Activated CD4-positive, alpha-beta T cell treated with anti-CD3 and anti-CD28 coated beads for 36 hours (primary cell): Measurements from ENCODE around the gene BTRC. TPM values are rescaled to one million over a fixed set of nuclear protein-coding genes. Genes with fewer than 3 reads are reported as not detected.

Experiments used
- ATAC-seq: fragments of 200-7000 bp; cut with Tn5 transposase; one replicate; pipeline ENCODE4 v1.10.0; 2021; ENCODE audit warnings: mild to moderate bottlenecking, moderate library complexity
- CTCF ChIA-PET: fragments of 350-600 bp; sonication (Branson Sonifier 250); formaldehyde crosslinking; loops from one replicate; lab custom pipeline; 2021; ENCODE audit warnings: antibody characterized with exemption; lab: Charles Lee
- POLR2A ChIA-PET: fragments of 350-600 bp; sonication (Branson Sonifier 250); formaldehyde crosslinking; loops from one replicate; lab custom pipeline; 2021; ENCODE audit warnings: antibody characterized with exemption, inconsistent platforms; lab: Charles Lee
- DNase-seq: peaks from one replicate; pipeline ENCODE4 v3.0.0-alpha.2; 2020
- H3K27ac Mint-ChIP-seq: one replicate; pipeline ENCODE4 v1.8.0; 2021; ENCODE audit warnings: mixed read lengths
- H3K27me3 Mint-ChIP-seq: one replicate; pipeline ENCODE4 v1.8.0; 2021; ENCODE audit warnings: mixed read lengths
- H3K36me3 Mint-ChIP-seq: one replicate; pipeline ENCODE4 v1.8.0; 2021; ENCODE audit warnings: low read depth, mixed read lengths
- H3K4me1 Mint-ChIP-seq: one replicate; pipeline ENCODE4 v1.8.0; 2021; ENCODE audit warnings: mixed read lengths
- H3K4me3 Mint-ChIP-seq: one replicate; pipeline ENCODE4 v1.8.0; 2021; ENCODE audit warnings: mild to moderate bottlenecking, moderate library complexity, mixed read lengths
- H3K9me3 Mint-ChIP-seq: one replicate; pipeline ENCODE4 v1.8.0; 2021; ENCODE audit warnings: low read depth, mixed read lengths
- intact Hi-C, 2 experiments: fragments of 100-400 bp; cut with DNase I in 1 of 2; cut with micrococcal nuclease in 1 of 2; formaldehyde crosslinking; loops; one replicate each; pipeline versions ENCODE4 v1.14.2 to v1.15.1; 2022 to 2024; cut with DNase I, micrococcal nuclease
- total RNA-seq, 2 experiments: library from RNA; stranded (reverse); gene quantifications; one replicate each; pipeline ENCODE4 v1.2.3, GENCODE V29; 2021

Gene BTRC
- total RNA-seq, 2 experiments from 2014 or later = 15.5 to 18.7 TPM

GRCh38 chr10:101482568-101482967 lies 128.6 kb downstream of the BTRC start:
- no peaks in the 10 kb centered on the region for H3K27me3 Mint-ChIP-seq
- POLR2A ChIA-PET = no interaction called here
- intact Hi-C loops = no loop called here

GRCh38 chr10:101484175-101484745 lies 130.3 kb downstream of the BTRC start:
- no peak for DNase-seq
- Mint-ChIP-seq H3K4me3 (no peak overlapping the region), H3K36me3 (peaks cover 18% of the 10 kb centered on the region), H3K4me1 (no peaks in the 10 kb centered on the region), H3K9me3 (no peaks in the 10 kb centered on the region), H3K27ac (no peak overlapping the region), H3K27me3 (no peaks in the 10 kb centered on the region)
- ATAC-seq = no peak
- intact Hi-C loops = no loop called here
- POLR2A ChIA-PET = no interaction called here
- CTCF ChIA-PET = interaction anchor here (1.3 kb wide), 1 partner anchor 11 kb away, joined by 3 read pairs; no protein-coding TSS in a partner anchor

More at GRCh38 chr10:101482568-101482967, 128.6 kb downstream of the BTRC start:
- ATAC-seq (no peak), DNase-seq (no peak)
- CTCF ChIA-PET = interaction anchor here (0.6 kb wide), 1 partner anchor 129 kb away, joined by 3 read pairs; no protein-coding TSS in a partner anchor
- peaks cover 18% of the 10 kb centered on the region for H3K36me3 Mint-ChIP-seq
- no peak overlapping the region for H3K4me3 Mint-ChIP-seq
- no peaks in the 10 kb centered on the region for H3K9me3 Mint-ChIP-seq
- no peak overlapping the region for H3K27ac Mint-ChIP-seq
- no peaks in the 10 kb centered on the region for H3K4me1 Mint-ChIP-seq

- Mint-ChIP-seq H3K27ac (no peak overlapping the region), H3K36me3 (peaks cover 13% of the 10 kb centered on the region), H3K27me3 (no peaks in the 10 kb centered on the region), H3K9me3 (no peaks in the 10 kb centered on the region), H3K4me1 (no peaks in the 10 kb centered on the region), H3K4me3 (no peak overlapping the region)
- intact Hi-C loops = no loop called here
- DNase-seq (no peak), ATAC-seq (no peak)
- POLR2A ChIA-PET = no interaction called here
- CTCF ChIA-PET = interaction anchor here (0.7 to 1.4 kb wide), 2 partner anchors 18 to 682 kb away, joined by 3 to 7 read pairs; no protein-coding TSS in a partner anchor
Observed at GRCh38 chr10:101485207-101485606, 131.2 kb downstream of the BTRC start.

- Mint-ChIP-seq H3K36me3 (peaks cover 13% of the 10 kb centered on the region), H3K9me3 (no peaks in the 10 kb centered on the region), H3K4me1 (peaks cover 2% of the 10 kb centered on the region), H3K27ac (no peak overlapping the region), H3K4me3 (no peak overlapping the region), H3K27me3 (no peaks in the 10 kb centered on the region)
- intact Hi-C loops = no loop called here
- POLR2A ChIA-PET = no interaction called here
- DNase-seq = no peak
- no peak for ATAC-seq
- CTCF ChIA-PET = interaction anchor here (0.6 to 1.4 kb wide), 3 partner anchors 17 to 681 kb away, joined by 3 to 7 read pairs (median 3); no protein-coding TSS in a partner anchor
Observed at GRCh38 chr10:101485681-101486554, 132.0 kb downstream of the BTRC start.

- ChIA-PET POLR2A (no interaction called here), CTCF (interaction anchor here (0.7 to 1.5 kb wide), 2 partner anchors 9 to 385 kb away, joined by 3 to 5 read pairs; no protein-coding TSS in a partner anchor)
- Mint-ChIP-seq H3K4me3 (no peak overlapping the region), H3K27me3 (no peaks in the 10 kb centered on the region), H3K9me3 (no peaks in the 10 kb centered on the region), H3K27ac (no peak overlapping the region), H3K36me3 (peaks cover 8% of the 10 kb centered on the region), H3K4me1 (peaks cover 2% of the 10 kb centered on the region)
- intact Hi-C loops = no loop called here
- DNase-seq (no peak), ATAC-seq (no peak)
Observed at GRCh38 chr10:101487399-101487798, 133.4 kb downstream of the BTRC start.

GRCh38 chr10:101489355-101489754 lies 135.4 kb downstream of the BTRC start:
- H3K36me3 Mint-ChIP-seq = no peaks in the 10 kb centered on the region
- H3K27ac Mint-ChIP-seq = no peak overlapping the region
- ChIA-PET CTCF (interaction anchor here (0.7 to 1.3 kb wide), 7 partner anchors 8 to 225 kb away, joined by 3 to 6 read pairs (median 3); no protein-coding TSS in a partner anchor), POLR2A (no interaction called here)
- no peaks in the 10 kb centered on the region for H3K27me3 Mint-ChIP-seq
- intact Hi-C loops = no loop called here
- H3K4me3 Mint-ChIP-seq = no peak overlapping the region
- no peaks in the 10 kb centered on the region for H3K9me3 Mint-ChIP-seq
- peaks cover 2% of the 10 kb centered on the region for H3K4me1 Mint-ChIP-seq
- ATAC-seq = no peak
- DNase-seq = no peak

- intact Hi-C loops = loop anchor here in 1 of 2 experiments (10.0 kb wide), 1 partner anchor 265 kb away; no protein-coding TSS in a partner anchor
- H3K27me3 Mint-ChIP-seq = no peaks in the 10 kb centered on the region
- ChIA-PET CTCF (interaction anchor here (0.7 to 1.3 kb wide), 5 partner anchors 12 to 226 kb away, joined by 3 to 4 read pairs (median 3); no protein-coding TSS in a partner anchor), POLR2A (no interaction called here)
- no peak overlapping the region for H3K4me3 Mint-ChIP-seq
- no peak for DNase-seq
- H3K36me3 Mint-ChIP-seq = no peaks in the 10 kb centered on the region
- peaks cover 2% of the 10 kb centered on the region for H3K4me1 Mint-ChIP-seq
- ATAC-seq = no peak
- no peaks in the 10 kb centered on the region for H3K9me3 Mint-ChIP-seq
- H3K27ac Mint-ChIP-seq = no peak overlapping the region
Observed at GRCh38 chr10:101490026-101490425, 136.1 kb downstream of the BTRC start.

GRCh38 chr10:101492205-101492604 lies 138.2 kb downstream of the BTRC start:
- ChIA-PET CTCF (no interaction called here), POLR2A (no interaction called here)
- Mint-ChIP-seq H3K9me3 (no peaks in the 10 kb centered on the region), H3K27ac (no peak overlapping the region), H3K4me1 (peaks cover 2% of the 10 kb centered on the region), H3K36me3 (no peaks in the 10 kb centered on the region), H3K27me3 (no peaks in the 10 kb centered on the region), H3K4me3 (no peak overlapping the region)
- DNase-seq = no peak
- intact Hi-C loops = loop anchor here in 1 of 2 experiments (10.0 kb wide), 1 partner anchor 263 kb away; no protein-coding TSS in a partner anchor
- ATAC-seq = no peak

GRCh38 chr10:101492814-101493213 lies 138.8 kb downstream of the BTRC start:
- intact Hi-C loops = loop anchor here in 1 of 2 experiments (10.0 kb wide), 1 partner anchor 262 kb away; no protein-coding TSS in a partner anchor
- Mint-ChIP-seq H3K4me3 (no peak overlapping the region), H3K27me3 (no peaks in the 10 kb centered on the region), H3K9me3 (no peaks in the 10 kb centered on the region), H3K27ac (no peak overlapping the region), H3K36me3 (no peaks in the 10 kb centered on the region), H3K4me1 (peaks cover 2% of the 10 kb centered on the region)
- ChIA-PET CTCF (no interaction called here), POLR2A (no interaction called here)
- ATAC-seq = no peak
- DNase-seq = no peak

GRCh38 chr10:101493249-101493648 lies 139.3 kb downstream of the BTRC start:
- ChIA-PET CTCF (interaction anchor here (1.6 to 2.4 kb wide), 2 partner anchors 13 to 280 kb away, joined by 4 to 8 read pairs; no protein-coding TSS in a partner anchor), POLR2A (no interaction called here)
- intact Hi-C loops = loop anchor here in 1 of 2 experiments (10.0 kb wide), 1 partner anchor 262 kb away; no protein-coding TSS in a partner anchor
- Mint-ChIP-seq H3K9me3 (no peaks in the 10 kb centered on the region), H3K27me3 (no peaks in the 10 kb centered on the region), H3K36me3 (no peaks in the 10 kb centered on the region), H3K4me1 (peaks cover 2% of the 10 kb centered on the region), H3K27ac (no peak overlapping the region), H3K4me3 (no peak overlapping the region)
- ATAC-seq (no peak), DNase-seq (no peak)

- ATAC-seq (no peak), DNase-seq (no peak)
- H3K27ac Mint-ChIP-seq = no peak overlapping the region
- intact Hi-C loops = loop anchor here in 1 of 2 experiments (10.0 kb wide), 1 partner anchor 261 kb away; no protein-coding TSS in a partner anchor
- ChIA-PET CTCF (interaction anchor here (1.6 to 2.4 kb wide), 2 partner anchors 13 to 281 kb away, joined by 4 to 8 read pairs; no protein-coding TSS in a partner anchor), POLR2A (no interaction called here)
- peaks cover 2% of the 10 kb centered on the region for H3K4me1 Mint-ChIP-seq
- H3K9me3 Mint-ChIP-seq = no peaks in the 10 kb centered on the region
- H3K4me3 Mint-ChIP-seq = no peak overlapping the region
- no peaks in the 10 kb centered on the region for H3K36me3 Mint-ChIP-seq
- H3K27me3 Mint-ChIP-seq = no peaks in the 10 kb centered on the region
Observed at GRCh38 chr10:101493782-101494281, 139.9 kb downstream of the BTRC start.
